Natural killer cell (primary cell): ENCODE results near the gene SBNO2. TPM values are rescaled to one million over a fixed set of nuclear protein-coding genes. Genes with fewer than 3 reads are reported as not detected.
"Not testable (repeated sequence)": the region's sequence is repeated elsewhere in the genome, so short reads cannot be mapped to it uniquely, and the experiment has no call there.

ENCODE experiments used
- ATAC-seq, 3 donors: fragments of 150-1000 bp in 2 of 3; fragments of 200-7000 bp in 1 of 3; cut with Tn5 transposase; 1 replicate in 1 of 3; 2 replicates in 2 of 3; pipeline ENCODE4 v1.10.0; 2021; ENCODE audit warnings: mild to moderate bottlenecking in 2 of 3, moderate library complexity in 2 of 3
- DNase-seq, 2 donors: peaks; one replicate each; pipeline versions ENCODE4 v3.0.0 to v3.0.0-alpha.2; 2013 to 2021; ENCODE audit warnings: mixed read lengths in 1 of 2
- H3K27ac ChIP-seq: one replicate; pipeline ENCODE4 v1.5.1; 2013; ENCODE audit warnings: mild to moderate bottlenecking, low read length
- H3K27me3 ChIP-seq: one replicate; pipeline ENCODE4 v1.6.1; 2013; ENCODE audit warnings: low read length; ENCODE audit not compliant: control insufficient read depth, insufficient read depth
- H3K36me3 ChIP-seq: one replicate; pipeline ENCODE4 v1.6.1; 2013; ENCODE audit warnings: low read length; ENCODE audit not compliant: control insufficient read depth, insufficient read depth
- H3K4me1 ChIP-seq: one replicate; pipeline ENCODE4 v1.6.1; 2013; ENCODE audit warnings: low read length; ENCODE audit not compliant: control insufficient read depth, insufficient read depth
- H3K4me3 ChIP-seq: one replicate; pipeline ENCODE4 v1.5.1; 2013; ENCODE audit warnings: low read length
- H3K9me3 ChIP-seq: one replicate; pipeline ENCODE4 v1.6.1; 2013; ENCODE audit warnings: low read length; ENCODE audit not compliant: control insufficient read depth, insufficient read depth
- H3K27ac Mint-ChIP-seq, 2 donors: one replicate each; pipeline ENCODE4 v1.8.0; 2022; ENCODE audit warnings: mild to moderate bottlenecking in 2 of 2, mixed read lengths in 2 of 2, moderate library complexity in 1 of 2
- H3K27me3 Mint-ChIP-seq, 2 donors: one replicate each; pipeline ENCODE4 v1.8.0; 2022; ENCODE audit warnings: low read depth in 2 of 2, mixed read lengths in 2 of 2
- H3K36me3 Mint-ChIP-seq: one replicate; pipeline ENCODE4 v1.8.0; 2022; ENCODE audit warnings: mixed read lengths
- H3K4me1 Mint-ChIP-seq, 2 donors: one replicate each; pipeline ENCODE4 v1.8.0; 2022; ENCODE audit warnings: mixed read lengths in 2 of 2
- H3K4me3 Mint-ChIP-seq: one replicate; pipeline ENCODE4 v1.8.0; 2022; ENCODE audit warnings: mild to moderate bottlenecking, moderate library complexity, mixed read lengths
- H3K9me3 Mint-ChIP-seq, 2 donors: one replicate each; pipeline ENCODE4 v1.8.0; 2022; ENCODE audit warnings: mixed read lengths in 2 of 2
- WGBS: methylation state at CpG from one replicate; pipeline ENCODE4 v1.1.7; 2013; ENCODE audit warnings: missing lambda C conversion rate; ENCODE audit not compliant: insufficient coverage; 5-methylcytosine and 5-hydroxymethylcytosine counted together
- intact Hi-C: fragments of 100-400 bp; cut with micrococcal nuclease; formaldehyde crosslinking; loops from one replicate; pipeline ENCODE4 v1.14.2; 2022
- total RNA-seq, 4 donors: library from RNA; stranded (reverse); fragments of 120-200 nt in 1 of 4; gene quantifications; one replicate each; pipeline versions ENCODE4 v1.2.3 to v1.2.4, GENCODE V29; 2013 to 2022
- TF ChIP-seq, protein P1 (sequence below): fragments of 200-600 bp; IDR thresholded peaks from one replicate; pipeline ENCODE4 v1.8.0; 2022; ENCODE audit warnings: antibody characterized with exemption

The SBNO2 gene
- total RNA-seq, 3 donors from 2014 or later (not counting 1 experiment from before 2014, with no cell fraction given) = 92.0 to 106 (median 94.3) TPM

DNA sequence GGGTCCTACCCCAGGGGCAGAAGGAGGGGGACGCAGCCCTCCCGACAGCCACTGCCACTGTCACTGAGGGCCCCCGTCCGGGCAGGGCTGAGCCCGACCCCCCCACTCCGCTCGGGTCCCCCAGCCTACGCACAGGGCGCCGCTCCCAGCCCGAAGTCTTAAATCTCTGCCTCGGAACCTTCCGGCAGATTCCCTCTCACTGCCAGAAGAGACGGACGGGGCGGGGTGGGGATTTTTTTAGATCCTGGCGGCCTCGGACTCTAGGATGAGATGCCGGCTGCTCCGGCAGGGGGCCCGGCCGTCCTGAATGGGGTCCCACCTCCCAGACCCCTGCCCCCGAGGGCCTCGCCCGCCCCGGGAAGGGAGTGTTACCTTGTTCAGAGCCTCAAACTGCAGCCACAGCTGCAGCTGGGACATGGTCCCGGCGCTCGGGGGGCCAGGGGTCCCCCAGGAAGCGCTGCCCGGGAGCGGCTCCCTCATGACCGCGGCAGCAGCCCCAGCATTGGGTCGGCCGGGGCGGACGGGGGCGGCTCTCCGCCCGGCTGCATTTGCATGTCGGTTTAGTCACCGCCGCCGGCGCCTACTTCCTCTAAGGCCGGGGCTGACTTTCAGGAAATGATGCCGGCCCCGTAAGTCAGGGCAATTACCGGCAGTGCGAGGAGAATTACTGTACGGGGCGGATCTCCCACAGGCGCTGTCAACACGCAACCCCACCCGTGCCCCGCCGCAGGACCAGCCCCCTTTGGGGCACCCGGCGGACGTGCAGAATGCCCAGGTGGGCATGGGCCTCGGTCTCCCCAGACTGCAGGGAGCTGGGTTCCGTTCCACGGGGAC, 42.1 kb downstream of the SBNO2 start:
- TF ChIP-seq, protein P1, sequence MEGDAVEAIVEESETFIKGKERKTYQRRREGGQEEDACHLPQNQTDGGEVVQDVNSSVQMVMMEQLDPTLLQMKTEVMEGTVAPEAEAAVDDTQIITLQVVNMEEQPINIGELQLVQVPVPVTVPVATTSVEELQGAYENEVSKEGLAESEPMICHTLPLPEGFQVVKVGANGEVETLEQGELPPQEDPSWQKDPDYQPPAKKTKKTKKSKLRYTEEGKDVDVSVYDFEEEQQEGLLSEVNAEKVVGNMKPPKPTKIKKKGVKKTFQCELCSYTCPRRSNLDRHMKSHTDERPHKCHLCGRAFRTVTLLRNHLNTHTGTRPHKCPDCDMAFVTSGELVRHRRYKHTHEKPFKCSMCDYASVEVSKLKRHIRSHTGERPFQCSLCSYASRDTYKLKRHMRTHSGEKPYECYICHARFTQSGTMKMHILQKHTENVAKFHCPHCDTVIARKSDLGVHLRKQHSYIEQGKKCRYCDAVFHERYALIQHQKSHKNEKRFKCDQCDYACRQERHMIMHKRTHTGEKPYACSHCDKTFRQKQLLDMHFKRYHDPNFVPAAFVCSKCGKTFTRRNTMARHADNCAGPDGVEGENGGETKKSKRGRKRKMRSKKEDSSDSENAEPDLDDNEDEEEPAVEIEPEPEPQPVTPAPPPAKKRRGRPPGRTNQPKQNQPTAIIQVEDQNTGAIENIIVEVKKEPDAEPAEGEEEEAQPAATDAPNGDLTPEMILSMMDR = no peak
- intact Hi-C loops = loop anchor here (1.0 to 5.0 kb wide), 3 partner anchors 40 to 73 kb away; partner anchors contain the start of genes SBNO2 and STK11
- H3K9me3 Mint-ChIP-seq = no peaks in the 10 kb centered on the region
- no peaks in the 10 kb centered on the region for H3K27me3 Mint-ChIP-seq
- under 1% methylated on average over 64 of the region's 64 CpGs for WGBS
- peak; percentile 83 to 92 for DNase-seq
- Histone ChIP-seq H3K27ac (peak overlapping the region; percentile 88), H3K4me1 (peaks cover 75% of the 10 kb centered on the region), H3K27me3 (no peaks in the 10 kb centered on the region), H3K36me3 (peaks cover 6% of the 10 kb centered on the region), H3K9me3 (no peaks in the 10 kb centered on the region), H3K4me3 (peak overlapping the region; percentile 91)
- no peaks in the 10 kb centered on the region for H3K36me3 Mint-ChIP-seq
- peaks cover 8 to 45% of the 10 kb centered on the region in 2 donors for H3K4me1 Mint-ChIP-seq
- peak overlapping the region; percentile 91 for H3K4me3 Mint-ChIP-seq
- peak overlapping the region; percentile 89 to 96 for H3K27ac Mint-ChIP-seq
- ATAC-seq = peak; percentile 62 to 79 (median 69)

DNA sequence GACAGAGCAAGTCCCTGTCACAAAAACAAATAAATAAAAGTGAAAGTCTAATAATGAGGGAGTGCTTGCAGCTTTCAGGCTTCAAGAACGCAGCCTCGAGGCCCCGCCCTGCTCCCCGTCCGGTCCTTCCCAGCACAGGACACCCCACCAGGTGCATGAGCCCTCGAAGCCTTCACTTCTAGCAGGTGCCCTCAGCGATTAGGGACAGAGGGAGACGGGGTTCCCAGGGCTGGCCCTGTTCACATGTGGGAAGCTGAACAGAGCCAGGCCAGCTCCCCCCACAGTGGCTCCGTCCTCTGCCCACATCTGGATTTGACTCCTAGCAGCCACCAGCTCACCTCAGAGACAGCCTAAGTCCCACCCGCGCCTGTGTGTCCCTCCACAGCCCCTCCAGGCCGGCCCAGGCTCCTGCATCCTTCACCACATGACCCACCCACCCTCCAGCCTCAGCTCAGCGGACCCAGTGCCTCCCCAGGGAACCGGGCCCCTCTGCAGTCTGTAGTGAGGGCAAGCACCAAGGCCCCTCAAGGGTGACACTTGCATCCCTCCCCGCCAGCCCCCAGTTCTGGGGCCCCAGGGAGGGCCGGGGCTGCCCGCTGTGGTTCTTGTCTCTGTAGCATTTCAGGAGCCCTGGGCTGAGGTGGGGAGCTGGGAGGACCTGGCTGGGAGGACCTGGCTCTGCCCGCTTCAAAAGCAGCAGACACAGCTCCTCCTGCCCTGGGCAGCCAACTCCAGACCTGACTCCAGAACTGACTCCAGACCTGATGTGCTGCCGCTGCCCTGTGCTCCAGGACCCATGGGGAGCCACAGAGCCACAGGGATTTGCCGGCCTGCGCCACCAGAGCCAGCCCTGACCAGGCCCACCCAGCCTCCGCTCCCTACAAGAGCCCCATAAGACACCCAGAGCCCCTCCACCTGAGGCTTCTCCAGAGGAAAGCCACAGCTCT, 43.0 kb downstream of the SBNO2 start:
- Mint-ChIP-seq H3K4me3 (peak overlapping the region; percentile 91), H3K27me3 (no peaks in the 10 kb centered on the region), H3K27ac (peak overlapping the region; percentile 89 to 96), H3K36me3 (no peaks in the 10 kb centered on the region), H3K9me3 (no peaks in the 10 kb centered on the region), H3K4me1 (peaks cover 8 to 38% of the 10 kb centered on the region in 2 donors)
- intact Hi-C loops = loop anchor here (5.0 kb wide), 2 partner anchors 41 to 61 kb away; partner anchors contain the start of gene SBNO2
- no peaks in the 10 kb centered on the region for H3K27me3 ChIP-seq
- TF ChIP-seq, protein P1 = no peak
- H3K27ac ChIP-seq = peak overlapping the region; percentile 88
- H3K36me3 ChIP-seq = peaks cover 13% of the 10 kb centered on the region
- ATAC-seq (no peak), DNase-seq (peak in 1 of 2 donors; percentile 66)
- H3K4me3 ChIP-seq = peak overlapping the region; percentile 91
- WGBS = 35% methylated on average over 22 of the region's 22 CpGs
- no peaks in the 10 kb centered on the region for H3K9me3 ChIP-seq
- peaks cover 66% of the 10 kb centered on the region for H3K4me1 ChIP-seq

DNA sequence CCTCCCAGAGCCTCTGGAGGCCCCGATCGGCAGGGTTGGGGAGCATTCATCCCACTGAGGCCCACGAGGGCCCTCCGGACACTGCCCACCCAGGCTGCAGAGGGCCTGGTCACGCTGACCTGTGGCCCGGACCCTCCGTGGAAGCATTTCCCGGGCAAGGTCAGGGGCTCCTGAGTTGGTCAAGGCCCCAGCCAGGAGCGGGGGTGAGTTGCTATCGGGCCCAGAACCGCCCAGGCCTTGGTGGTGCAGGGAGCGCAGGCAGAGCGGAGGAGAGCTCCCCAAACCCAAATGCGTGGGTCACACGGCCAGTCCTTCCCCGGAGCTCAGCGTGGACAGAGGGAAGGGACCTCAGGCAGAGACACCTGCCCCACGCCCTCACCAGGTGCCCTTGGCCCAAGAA, 44.5 kb downstream of the SBNO2 start:
- DNase-seq (no peak), ATAC-seq (no peak)
- H3K4me1 ChIP-seq = peaks cover 53% of the 10 kb centered on the region
- no peak overlapping the region for H3K27ac ChIP-seq
- H3K4me3 ChIP-seq = no peak overlapping the region
- Mint-ChIP-seq H3K27me3 (no peaks in the 10 kb centered on the region), H3K27ac (no peak overlapping the region), H3K9me3 (no peaks in the 10 kb centered on the region), H3K4me3 (peak overlapping the region; percentile 42), H3K36me3 (no peaks in the 10 kb centered on the region), H3K4me1 (peaks cover 8 to 29% of the 10 kb centered on the region in 2 donors)
- TF ChIP-seq, protein P1 = no peak
- no peaks in the 10 kb centered on the region for H3K27me3 ChIP-seq
- intact Hi-C loops = no loop called here
- 96% methylated on average over 18 of the region's 18 CpGs for WGBS
- H3K36me3 ChIP-seq = peaks cover 20% of the 10 kb centered on the region
- H3K9me3 ChIP-seq = no peaks in the 10 kb centered on the region

GRCh38 chr19:1129084-1129483, 45.0 kb downstream of the SBNO2 start:
- peak overlapping the region; percentile 45 for H3K4me3 Mint-ChIP-seq
- H3K27ac ChIP-seq = not testable (repeated sequence)

More at GRCh38 chr19:1129084-1129483, 45.0 kb downstream of the SBNO2 start:
- H3K9me3 Mint-ChIP-seq, H3K36me3 Mint-ChIP-seq, DNase-seq, intact Hi-C loops, ATAC-seq, H3K27me3 Mint-ChIP-seq, H3K27me3 ChIP-seq, H3K4me3 ChIP-seq, H3K9me3 ChIP-seq, H3K27ac Mint-ChIP-seq: not testable (repeated sequence)
- peaks cover 8 to 28% of the 10 kb centered on the region in 2 donors for H3K4me1 Mint-ChIP-seq
- Histone ChIP-seq H3K4me1 (peaks cover 49% of the 10 kb centered on the region), H3K36me3 (peaks cover 22% of the 10 kb centered on the region)
- WGBS = 95% methylated on average over 7 of the region's 7 CpGs
